NOMO-1 treated with dmso at 0.1 percent for 144 hours (cell line): ENCODE measurements around the gene P2RX3.
"Not testable (repeated sequence)": the region's sequence is repeated elsewhere in the genome, so short reads cannot be mapped to it uniquely, and the experiment has no call there.

Source experiments
- DNase-seq: peaks from one replicate; lab custom pipeline; 2025; ENCODE audit not compliant: unreplicated experiment; lab: John Stamatoyannopoulos, UW

P2RX3 gene

GRCh38 chr11:57324154-57324885 lies 13.8 kb upstream of the P2RX3 start:
- DNase-seq: no peak

GRCh38 chr11:57324886-57325734 lies 13.0 kb upstream of the P2RX3 start, which contains the start of gene TNKS1BP1:
Gene TNKS1BP1, minus strand, starts transcription at chr11:57324952. Its CDS starts 3,067 bp downstream, at chr11:57321885.
- peak; percentile 93 for DNase-seq

GRCh38 chr11:57325735-57326048 lies 12.5 kb upstream of the P2RX3 start:
- DNase-seq: no peak

- DNase-seq: no peak
These were observed 10.4 kb upstream of the P2RX3 start for GRCh38 chr11:57327721-57328120.

DNA sequence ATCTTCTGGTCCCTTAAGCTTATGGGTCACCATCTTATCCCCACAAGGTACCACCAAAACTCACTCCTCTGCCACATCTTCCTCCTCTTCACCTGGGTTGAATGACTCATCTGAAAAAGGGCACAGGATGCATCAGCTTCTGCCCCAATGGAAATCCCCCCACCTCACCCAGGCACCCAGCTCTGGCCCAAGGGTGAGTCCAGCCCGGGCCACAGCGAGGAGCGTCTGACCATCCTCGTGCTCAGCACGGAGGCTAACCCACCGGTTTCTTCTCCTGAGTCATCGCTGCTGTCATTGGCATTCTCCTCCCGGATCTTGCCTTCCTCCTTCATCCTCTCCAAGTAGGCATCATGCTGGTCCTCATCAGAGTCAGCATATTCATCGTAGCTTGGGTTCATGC lies 8.1 kb upstream of the P2RX3 start:
- no peak for DNase-seq

DNA sequence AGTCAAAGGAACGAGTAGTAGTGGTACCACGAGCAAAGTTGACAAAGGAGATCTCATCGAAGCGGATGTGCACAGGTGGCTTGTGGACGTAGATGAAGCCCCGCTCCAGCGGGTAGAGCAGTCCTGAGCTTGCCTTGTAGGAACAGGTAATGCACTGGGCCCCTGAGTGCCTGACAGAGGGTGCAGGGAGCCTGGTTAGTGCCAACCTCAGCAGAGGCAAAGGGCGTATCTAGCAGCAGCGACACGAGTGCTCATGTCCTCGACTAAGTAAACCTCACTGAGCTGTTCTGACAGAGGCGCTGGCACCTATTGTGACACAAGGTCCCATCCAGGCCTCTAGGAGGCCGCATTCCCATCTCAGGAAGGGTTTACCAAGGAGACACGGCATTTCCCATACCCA lies 6.4 kb upstream of the P2RX3 start:
- DNase-seq: no peak

GRCh38 chr11:57332694-57333440 lies 5.3 kb upstream of the P2RX3 start:
- no peak for DNase-seq

DNA sequence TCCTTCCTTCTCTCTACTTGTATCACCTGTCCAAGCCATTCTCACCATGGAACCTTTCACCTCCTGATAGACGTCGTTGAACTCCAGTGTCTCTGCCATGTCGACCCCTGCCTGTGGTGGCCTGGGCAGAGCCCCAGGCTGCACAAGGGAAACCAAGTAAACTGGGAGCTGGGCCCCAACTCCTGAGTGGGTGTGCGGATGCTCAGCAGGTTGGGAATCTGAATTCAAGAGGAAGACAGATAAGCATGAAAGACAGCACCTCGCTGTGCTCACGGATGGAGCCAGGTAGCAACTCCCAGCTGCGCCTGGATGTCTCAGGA lies 3.2 kb upstream of the P2RX3 start:
- DNase-seq: no peak

- DNase-seq: peak; percentile 87
These were observed 2.6 kb upstream of the P2RX3 start, which contains the start of gene SSRP1 for GRCh38 chr11:57335343-57336110. Gene SSRP1, minus strand, starts transcription at chr11:57335892. Its CDS starts 771 bp downstream, at chr11:57335121.

DNA sequence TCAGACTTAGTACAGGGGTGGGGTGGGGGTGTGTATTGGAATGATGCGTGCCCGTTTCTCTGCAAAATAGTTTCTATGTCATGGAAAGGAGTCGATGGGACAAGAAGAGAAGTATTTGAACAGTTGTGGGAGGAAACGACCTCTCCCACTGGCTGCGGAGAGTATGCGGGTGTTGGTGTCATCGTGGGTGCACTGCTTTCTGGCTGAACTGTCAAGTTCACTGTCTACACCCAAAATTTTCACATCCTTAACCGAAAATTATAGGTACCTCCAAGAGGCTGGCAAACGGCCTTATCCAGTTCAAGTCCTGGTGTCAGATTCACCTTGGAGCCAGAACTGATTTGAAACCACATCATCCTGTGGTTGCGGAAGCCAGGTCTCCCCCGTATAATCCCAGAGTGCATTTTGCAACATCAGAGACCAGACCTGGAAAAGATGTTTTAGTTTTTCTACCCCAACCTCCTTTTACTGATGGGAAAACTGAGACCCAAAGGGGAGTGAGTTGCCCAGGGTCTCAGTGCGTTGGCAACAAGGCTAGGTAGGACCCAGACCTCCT lies 2.0 kb upstream of the P2RX3 start:
- DNase-seq: no peak

DNA sequence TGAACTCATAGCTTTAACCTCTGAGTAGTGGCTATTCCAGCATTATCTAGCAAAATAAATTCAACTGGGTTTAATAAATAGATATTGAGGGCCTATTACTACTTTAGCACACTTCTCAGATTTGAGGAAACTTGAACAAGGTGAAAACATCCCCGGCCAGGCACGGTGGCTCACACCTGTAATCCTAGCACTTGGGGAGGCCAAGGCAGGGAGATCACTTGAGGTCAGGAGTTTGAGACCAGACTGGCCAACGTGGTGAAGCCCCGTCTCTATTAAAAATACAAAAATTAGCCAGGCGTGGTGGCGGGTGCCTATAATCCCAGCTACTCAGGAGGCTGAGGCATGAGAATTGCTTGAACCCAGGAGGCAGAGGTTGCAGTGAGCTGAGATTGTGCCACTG lies 1.3 kb upstream of the P2RX3 start:
- not testable (repeated sequence) for DNase-seq

GRCh38 chr11:57339328-57339727 lies 1.2 kb downstream of the P2RX3 start:
- no peak for DNase-seq

DNA sequence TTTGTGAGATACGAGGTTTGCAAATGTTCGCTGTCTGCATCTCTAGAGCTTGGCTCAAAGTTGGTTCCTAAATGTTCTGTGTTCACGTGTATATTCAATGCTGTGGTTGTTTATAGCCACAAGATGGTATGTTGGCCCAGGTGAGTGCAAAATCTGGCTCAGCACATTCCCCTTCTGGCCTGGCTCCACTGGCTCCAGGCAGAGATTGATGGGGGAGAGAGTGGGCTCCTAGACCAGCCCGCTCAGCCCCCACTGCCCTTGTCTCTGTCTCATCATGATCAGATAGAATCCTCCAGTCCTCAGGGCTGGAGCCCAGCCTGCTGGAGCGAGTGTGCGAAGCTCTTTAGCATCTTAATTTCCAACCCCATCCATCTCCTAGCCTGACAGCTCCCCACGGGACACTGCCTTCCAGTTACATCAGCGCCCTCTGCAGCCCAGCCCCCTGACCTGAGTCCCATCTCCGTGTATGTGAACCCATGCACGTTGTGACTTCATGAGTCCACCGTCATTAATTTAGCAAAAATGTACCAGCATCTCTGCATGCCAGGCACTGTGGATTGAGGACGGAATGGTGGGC lies 2.0 kb downstream of the P2RX3 start:
- no peak for DNase-seq

DNA sequence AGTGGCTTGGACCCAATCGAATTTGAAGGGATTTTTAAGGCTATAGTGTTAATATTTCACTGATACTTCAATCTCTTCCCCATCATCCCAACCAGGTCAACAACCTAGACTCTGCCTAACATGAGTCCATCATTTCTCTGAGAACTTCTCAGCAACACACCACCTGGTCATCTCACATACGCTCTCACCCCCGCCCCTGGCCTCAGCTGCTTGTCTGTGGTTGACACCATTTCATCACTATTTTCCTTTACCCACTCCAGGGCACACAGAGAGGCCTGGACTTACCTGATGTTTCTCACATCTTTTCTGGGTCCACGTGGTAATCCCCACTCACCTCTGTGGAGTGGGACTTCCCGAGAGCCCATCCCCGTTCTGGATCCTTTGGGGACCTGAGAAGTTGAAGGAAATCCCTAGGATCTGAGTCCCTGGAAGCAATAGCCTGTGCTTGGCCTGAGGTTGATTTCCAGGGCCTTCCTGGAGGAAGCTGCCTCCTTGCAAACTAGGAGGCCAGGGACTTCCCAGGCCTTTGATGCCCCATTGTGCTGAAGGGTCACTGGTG lies 3.2 kb downstream of the P2RX3 start:
- DNase-seq: no peak

DNA sequence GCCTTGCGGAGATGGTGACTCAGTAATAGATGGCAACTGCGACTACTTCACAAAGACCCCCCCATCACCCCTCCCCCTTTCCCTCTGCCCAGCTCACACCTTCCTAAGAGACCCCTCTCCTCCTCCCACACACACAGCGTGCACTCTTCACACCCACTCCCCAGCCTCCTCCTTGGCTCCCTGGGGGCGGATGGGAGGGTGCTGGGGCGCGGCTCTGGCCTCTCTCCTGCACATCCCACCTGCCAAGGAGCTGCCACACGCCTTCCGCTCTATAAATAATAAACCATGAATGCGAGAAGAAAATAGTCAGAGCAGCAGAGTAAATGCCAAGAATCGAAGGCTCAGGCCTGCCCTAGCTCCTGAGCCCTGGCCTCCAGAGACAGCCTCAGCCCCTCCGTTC lies 4.5 kb downstream of the P2RX3 start:
- DNase-seq: no peak

- peak; percentile 48 for DNase-seq
These were observed 5.7 kb downstream of the P2RX3 start for GRCh38 chr11:57343825-57344224.

DNA sequence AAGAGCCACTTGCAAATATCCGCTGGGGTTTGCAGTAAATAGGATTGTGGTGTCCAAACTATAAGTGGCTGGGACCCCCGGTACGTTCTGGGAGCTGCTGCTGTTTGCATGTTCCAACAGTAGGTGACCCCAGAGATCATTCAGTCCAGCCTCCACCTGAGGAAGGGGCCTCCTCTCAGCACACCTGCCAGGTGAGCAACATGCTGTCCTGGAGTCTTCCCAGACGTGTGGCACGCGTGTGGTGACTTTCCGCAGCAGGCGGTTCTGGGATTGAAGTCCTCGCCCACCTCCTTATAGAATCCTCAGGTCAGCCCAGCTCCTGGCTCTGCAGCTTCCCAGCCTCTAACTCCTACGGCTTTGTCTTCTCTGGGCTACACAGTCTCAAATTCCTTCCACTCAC lies 6.7 kb downstream of the P2RX3 start:
- DNase-seq: no peak

DNA sequence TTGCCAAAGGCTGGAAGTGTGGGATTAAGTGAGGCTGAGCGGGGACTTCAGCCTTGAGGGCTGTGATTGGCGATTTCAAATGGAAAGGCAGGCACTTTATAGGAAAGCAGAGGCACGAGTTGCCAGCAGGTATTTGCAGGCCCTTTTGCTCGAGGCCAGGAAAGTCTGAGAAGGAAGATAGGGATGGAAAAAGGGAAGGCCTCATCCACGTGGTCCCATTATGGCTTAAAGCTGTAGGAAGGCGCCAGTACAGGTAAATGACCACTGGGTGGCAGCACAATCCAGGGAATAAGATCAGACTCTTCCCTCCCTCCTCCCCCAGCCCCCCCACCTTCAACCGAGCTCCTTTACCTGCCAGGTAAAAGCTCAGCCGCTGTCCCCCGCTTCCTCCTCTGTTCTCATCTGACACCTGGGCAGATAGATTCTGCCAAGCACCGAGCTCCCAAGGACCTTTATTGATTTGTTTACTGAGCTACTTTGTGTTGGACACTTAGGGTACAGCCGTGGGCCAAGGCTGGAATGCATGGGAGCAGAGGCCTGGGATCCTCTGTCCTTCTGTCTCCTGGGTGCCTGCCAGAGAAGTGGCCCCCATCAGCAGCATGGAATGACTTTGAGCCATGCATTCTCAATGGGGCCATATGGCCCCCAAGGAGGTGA lies 7.5 kb downstream of the P2RX3 start:
- DNase-seq: no peak

DNA sequence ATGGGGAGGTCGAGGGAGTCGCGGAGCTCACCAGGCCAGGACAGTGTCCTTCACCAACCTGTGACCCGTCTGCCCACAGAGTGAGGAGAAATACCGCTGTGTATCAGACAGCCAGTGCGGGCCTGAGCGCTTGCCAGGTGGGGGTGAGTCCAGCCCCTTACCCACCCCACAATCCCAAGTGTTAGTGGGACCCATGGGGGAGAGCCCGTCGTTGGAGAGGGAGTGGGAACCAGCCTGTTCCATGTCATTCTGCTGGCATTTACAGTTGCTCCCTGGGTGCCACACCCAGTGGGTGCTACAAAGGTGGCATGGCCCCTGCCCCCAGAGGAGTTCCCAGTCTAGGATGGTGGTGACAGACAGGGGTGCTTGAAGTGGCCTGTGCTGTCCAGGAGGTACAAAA lies 9.2 kb downstream of the P2RX3 start:
- DNase-seq: no peak

DNA sequence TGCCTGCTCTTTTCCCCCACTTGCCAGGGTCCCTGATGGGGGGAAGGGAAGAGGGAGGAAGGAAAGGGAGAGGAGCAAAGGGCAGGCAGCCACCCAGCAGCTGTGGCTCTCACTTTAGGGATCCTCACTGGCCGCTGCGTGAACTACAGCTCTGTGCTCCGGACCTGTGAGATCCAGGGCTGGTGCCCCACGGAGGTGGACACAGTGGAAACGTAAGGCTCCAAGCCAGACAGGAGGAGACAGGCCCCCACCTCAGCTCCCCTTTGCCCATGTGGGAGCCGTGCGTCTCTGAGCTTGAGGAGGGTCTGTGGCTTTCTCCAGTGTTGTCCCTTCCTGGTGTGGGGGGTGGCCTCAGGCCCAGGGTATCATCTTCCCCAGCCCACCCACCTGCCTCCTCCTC lies 9.9 kb downstream of the P2RX3 start:
- DNase-seq: no peak
